ENCODE results near the gene RAB1B. TPM values are rescaled to one million over a fixed set of nuclear protein-coding genes. Genes with fewer than 3 reads are reported as not detected.
A peak's percentile ranks its signal among the peaks of the same experiment; 100 is the strongest.

The RAB1B gene
- total RNA-seq, 1 donor from 2014 or later, result 115 TPM

- POLR2A ChIA-PET, result interaction anchor here (0.6 to 3.3 kb wide), 32 partner anchors 13 to 1729 kb away, joined by 3 to 26 read pairs (median 4); partner anchors contain the start of genes BRMS1, CCDC85B, DPP3 and MRPL11
- intact Hi-C loops (cut with micrococcal nuclease), result loop anchor here (1.0 to 2.0 kb wide), 12 partner anchors 16 to 531 kb away; partner anchors contain the start of genes BRMS1, CCDC87, CCS and DPP3
Observed at GRCh38 chr11:66311965-66312548, 43.6 kb downstream of the RAB1B start.

GRCh38 chr11:66312549-66313320 is 44.3 kb downstream of the RAB1B start:
- ATAC-seq (ENCODE audit: low read depth), result peak; percentile 68

More at GRCh38 chr11:66311965-66312548, 43.6 kb downstream of the RAB1B start:
- CTCF ChIA-PET, result interaction anchor here (0.6 to 5.1 kb wide), 21 partner anchors 9 to 438 kb away, joined by 3 to 67 read pairs (median 6); partner anchors contain the start of genes BRMS1, DPP3, MRPL11 and RBM4B
- Mint-ChIP-seq H3K4me1 (peaks cover 30% of the 10 kb centered on the region), H3K9me3 (no peaks in the 10 kb centered on the region), H3K27me3 (no peaks in the 10 kb centered on the region), H3K36me3 (ENCODE audit: low read depth) (peaks cover 2% of the 10 kb centered on the region), H3K4me3 (peak overlapping the region; percentile 93), H3K27ac (peak overlapping the region; percentile 97)
- TF ChIP-seq CTCF (IDR thresholded peaks at IDR 0.05), result peak; percentile 95
- DNase-seq (peak; percentile 98), ATAC-seq (ENCODE audit: low read depth) (peak; percentile 79)

GRCh38 chr11:66313321-66314185 is 45.1 kb downstream of the RAB1B start:
- Mint-ChIP-seq H3K27me3 (no peaks in the 10 kb centered on the region), H3K9me3 (no peaks in the 10 kb centered on the region), H3K27ac (peak overlapping the region; percentile 97), H3K4me1 (peaks cover 45% of the 10 kb centered on the region), H3K36me3 (ENCODE audit: low read depth) (peaks cover 2% of the 10 kb centered on the region), H3K4me3 (peak overlapping the region; percentile 93)
- intact Hi-C loops (cut with micrococcal nuclease), result loop anchor here (2.0 kb wide), 1 partner anchor 363 kb away; the partner anchor contains the start of gene RBM4B
- ATAC-seq (ENCODE audit: low read depth) (no peak), DNase-seq (no peak)
- CTCF ChIA-PET, result interaction anchor here (0.6 to 5.1 kb wide), 8 partner anchors 18 to 485 kb away, joined by 3 to 67 read pairs (median 15); partner anchors contain the start of genes BRMS1, MRPL11 and YIF1A
- no peak for TF ChIP-seq CTCF (IDR thresholded peaks at IDR 0.05)
- POLR2A ChIA-PET, result interaction anchor here (0.5 to 3.3 kb wide), 24 partner anchors 11 to 1727 kb away, joined by 3 to 26 read pairs (median 6); partner anchors contain the start of genes BRMS1, CCDC85B, DPP3 and MRPL11

More at GRCh38 chr11:66312549-66313320, 44.3 kb downstream of the RAB1B start:
- H3K27me3 Mint-ChIP-seq, result no peaks in the 10 kb centered on the region
- no peaks in the 10 kb centered on the region for H3K9me3 Mint-ChIP-seq
- TF ChIP-seq CTCF (IDR thresholded peaks at IDR 0.05), result no peak
- H3K4me3 Mint-ChIP-seq, result peak overlapping the region; percentile 93
- CTCF ChIA-PET, result interaction anchor here (0.6 to 5.1 kb wide), 14 partner anchors 10 to 365 kb away, joined by 3 to 67 read pairs (median 10); partner anchors contain the start of genes BRMS1, DPP3, MRPL11 and RBM4B
- H3K4me1 Mint-ChIP-seq, result peaks cover 37% of the 10 kb centered on the region
- peaks cover 2% of the 10 kb centered on the region for H3K36me3 Mint-ChIP-seq (ENCODE audit: low read depth)
- POLR2A ChIA-PET, result interaction anchor here (0.5 to 3.3 kb wide), 34 partner anchors 12 to 1728 kb away, joined by 3 to 26 read pairs (median 4); partner anchors contain the start of genes BRMS1, CCDC85B, DPP3 and MRPL11
- peak overlapping the region; percentile 97 for H3K27ac Mint-ChIP-seq
- DNase-seq, result peak; percentile 96
- intact Hi-C loops (cut with micrococcal nuclease), result loop anchor here (1.0 to 2.0 kb wide), 12 partner anchors 16 to 531 kb away; partner anchors contain the start of genes BRMS1, CCDC87, CCS and DPP3

- no peak for ATAC-seq (ENCODE audit: low read depth)
- no peak for DNase-seq
- Mint-ChIP-seq H3K36me3 (ENCODE audit: low read depth) (peaks cover 2% of the 10 kb centered on the region), H3K4me1 (peaks cover 51% of the 10 kb centered on the region), H3K4me3 (peak overlapping the region; percentile 28), H3K9me3 (no peaks in the 10 kb centered on the region), H3K27ac (peak overlapping the region; percentile 30), H3K27me3 (no peaks in the 10 kb centered on the region)
- ChIA-PET POLR2A (interaction anchor here (3.1 kb wide), 1 partner anchor 30 kb away, joined by 24 read pairs; the partner anchor contains the start of gene BRMS1), CTCF (interaction anchor here (0.6 to 5.1 kb wide), 3 partner anchors 17 to 485 kb away, joined by 3 to 67 read pairs (median 4); no protein-coding TSS in a partner anchor)
- intact Hi-C loops (cut with micrococcal nuclease), result no loop called here
- TF ChIP-seq CTCF (IDR thresholded peaks at IDR 0.05), result no peak
Observed at GRCh38 chr11:66314186-66314501, 45.7 kb downstream of the RAB1B start.

Measured in activated B cell treated with CpG ODN at 0.5 μM for 24 hours (primary cell).